Colonic mucosa (tissue), 4 donors: ENCODE data around the gene CBX5. TPM values are rescaled to one million over a fixed set of nuclear protein-coding genes. Genes with fewer than 3 reads are reported as not detected.

Experiments used
- DNase-seq: peaks from one replicate; pipeline ENCODE4 v3.0.0-alpha.2; 2020
- H3K27ac ChIP-seq: fragments of 200-600 bp; one replicate; pipeline ENCODE4 v1.8.0; 2021
- H3K27me3 ChIP-seq: fragments of 200-600 bp; one replicate; pipeline ENCODE4 v1.8.0; 2021
- H3K36me3 ChIP-seq: fragments of 200-600 bp; one replicate; pipeline ENCODE4 v1.8.0; 2021
- H3K4me1 ChIP-seq: fragments of 200-600 bp; one replicate; pipeline ENCODE4 v1.8.0; 2021; ENCODE audit warnings: mild to moderate bottlenecking
- H3K4me3 ChIP-seq: fragments of 200-600 bp; one replicate; pipeline ENCODE4 v1.8.0; 2021
- H3K9ac ChIP-seq, 2 donors: one replicate each; pipeline ENCODE4 v1.7.0; 2013; ENCODE audit warnings: control low read depth in 2 of 2, low read depth in 2 of 2, low read length in 2 of 2
- H3K9me3 ChIP-seq: fragments of 200-600 bp; one replicate; pipeline ENCODE4 v1.8.0; 2021
- CTCF ChIP-seq: fragments of 200-600 bp; IDR thresholded peaks from one replicate; pipeline ENCODE4 v1.8.0; 2022; ENCODE audit warnings: antibody characterized with exemption, mild to moderate bottlenecking
- intact Hi-C: fragments of 100-400 bp; cut with DNase I; formaldehyde crosslinking; loops from one replicate; pipeline ENCODE4 v1.14.1; 2022
- total RNA-seq, 2 donors: library from RNA; stranded (reverse); fragmentation: NEBNext Ultra II Directional in 1 of 2; extraction: Animal tissue kit (Norgen Biotek cat#: 25700) in 1 of 2; gene quantifications; one replicate each; pipeline ENCODE4 v1.2.1, GENCODE V29; 2021
- donor health status: healthy.
- donor health status: DM: no; HTN: no; CAD: no.
- donor health status: DM: no; HTN: no; CAD: no.

Gene CBX5
- total RNA-seq, 2 donors from 2014 or later: 49.3 to 77.5 TPM

GRCh38 chr12:54199917-54200316, 80.0 kb downstream of the CBX5 start:
- no peaks in the 10 kb centered on the region for H3K9me3 ChIP-seq
- H3K27me3 ChIP-seq: peaks cover 71% of the 10 kb centered on the region
- H3K27ac ChIP-seq: no peak overlapping the region
- TF ChIP-seq CTCF: no peak
- intact Hi-C loops: loop anchor here (2.0 to 10.0 kb wide), 3 partner anchors 173 to 425 kb away; partner anchors contain the start of gene HOXC6
- no peak overlapping the region for H3K4me3 ChIP-seq
- no peaks in the 10 kb centered on the region for H3K36me3 ChIP-seq
- H3K9ac ChIP-seq: no peak overlapping the region
- no peaks in the 10 kb centered on the region for H3K4me1 ChIP-seq
- DNase-seq: no peak

- DNase-seq: no peak
- H3K27ac ChIP-seq: no peak overlapping the region
- intact Hi-C loops: no loop called here
- TF ChIP-seq CTCF: no peak
- no peaks in the 10 kb centered on the region for H3K4me1 ChIP-seq
- no peak overlapping the region for H3K4me3 ChIP-seq
- H3K9me3 ChIP-seq: no peaks in the 10 kb centered on the region
- H3K27me3 ChIP-seq: peaks cover 72% of the 10 kb centered on the region
- H3K9ac ChIP-seq: no peak overlapping the region
- no peaks in the 10 kb centered on the region for H3K36me3 ChIP-seq
Measured at GRCh38 chr12:54199034-54199433, 80.9 kb downstream of the CBX5 start.

GRCh38 chr12:54197431-54197909, 82.5 kb downstream of the CBX5 start:
- Histone ChIP-seq H3K9me3 (no peaks in the 10 kb centered on the region), H3K9ac (no peak overlapping the region), H3K36me3 (no peaks in the 10 kb centered on the region), H3K4me3 (no peak overlapping the region), H3K27ac (no peak overlapping the region), H3K4me1 (no peaks in the 10 kb centered on the region), H3K27me3 (peaks cover 84% of the 10 kb centered on the region)
- DNase-seq: no peak
- intact Hi-C loops: no loop called here
- TF ChIP-seq CTCF: no peak

GRCh38 chr12:54197010-54197409, 82.9 kb downstream of the CBX5 start:
- no peak for TF ChIP-seq CTCF
- H3K4me3 ChIP-seq: no peak overlapping the region
- H3K4me1 ChIP-seq: no peaks in the 10 kb centered on the region
- no peak for DNase-seq
- H3K9ac ChIP-seq: no peak overlapping the region
- no peaks in the 10 kb centered on the region for H3K36me3 ChIP-seq
- H3K27ac ChIP-seq: no peak overlapping the region
- H3K27me3 ChIP-seq: peaks cover 87% of the 10 kb centered on the region
- no peaks in the 10 kb centered on the region for H3K9me3 ChIP-seq
- intact Hi-C loops: no loop called here

- Histone ChIP-seq H3K36me3 (no peaks in the 10 kb centered on the region), H3K9me3 (no peaks in the 10 kb centered on the region), H3K4me3 (no peak overlapping the region), H3K27ac (no peak overlapping the region), H3K27me3 (peaks cover 83% of the 10 kb centered on the region), H3K9ac (no peak overlapping the region), H3K4me1 (no peaks in the 10 kb centered on the region)
- DNase-seq: no peak
- no peak for TF ChIP-seq CTCF
- intact Hi-C loops: no loop called here
Measured at GRCh38 chr12:54196396-54196795, 83.5 kb downstream of the CBX5 start.
